Measurements from ENCODE around the gene CCDC82. TPM values are rescaled to one million over a fixed set of nuclear protein-coding genes. Genes with fewer than 3 reads are reported as not detected.

Gene CCDC82
- total RNA-seq, 1 donor from 2014 or later, result 22.2 TPM

DNA sequence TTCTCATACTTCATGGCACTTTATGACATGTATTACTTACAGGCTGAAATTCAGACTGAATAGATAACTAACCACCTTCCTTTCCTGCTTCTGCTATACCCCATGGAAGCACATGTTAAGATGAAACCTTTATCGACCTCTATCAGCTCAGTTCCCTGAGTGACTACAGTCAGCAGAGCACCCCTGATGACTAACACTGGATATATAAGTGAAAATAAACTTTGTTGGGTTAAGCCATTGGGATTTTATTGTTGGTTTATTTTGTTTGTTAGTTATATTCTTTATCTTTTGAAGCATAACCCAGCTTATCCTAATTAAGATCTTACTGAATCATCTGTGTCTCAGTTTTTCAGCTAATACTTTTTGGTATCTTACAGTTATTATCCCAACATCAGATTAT is 23.7 kb downstream of the CCDC82 start:
- H3K4me3 Mint-ChIP-seq (ENCODE audit: unreplicated experiment), result no peak overlapping the region
- peaks cover 6% of the 10 kb centered on the region for H3K9me3 Mint-ChIP-seq (ENCODE audit: unreplicated experiment)
- H3K27me3 Mint-ChIP-seq (ENCODE audit: unreplicated experiment), result no peaks in the 10 kb centered on the region
- H3K4me1 Mint-ChIP-seq (ENCODE audit: unreplicated experiment), result no peaks in the 10 kb centered on the region
- no peak for DNase-seq (ENCODE audit: extremely low spot score, unreplicated experiment)
- TF ChIP-seq, protein P1, sequence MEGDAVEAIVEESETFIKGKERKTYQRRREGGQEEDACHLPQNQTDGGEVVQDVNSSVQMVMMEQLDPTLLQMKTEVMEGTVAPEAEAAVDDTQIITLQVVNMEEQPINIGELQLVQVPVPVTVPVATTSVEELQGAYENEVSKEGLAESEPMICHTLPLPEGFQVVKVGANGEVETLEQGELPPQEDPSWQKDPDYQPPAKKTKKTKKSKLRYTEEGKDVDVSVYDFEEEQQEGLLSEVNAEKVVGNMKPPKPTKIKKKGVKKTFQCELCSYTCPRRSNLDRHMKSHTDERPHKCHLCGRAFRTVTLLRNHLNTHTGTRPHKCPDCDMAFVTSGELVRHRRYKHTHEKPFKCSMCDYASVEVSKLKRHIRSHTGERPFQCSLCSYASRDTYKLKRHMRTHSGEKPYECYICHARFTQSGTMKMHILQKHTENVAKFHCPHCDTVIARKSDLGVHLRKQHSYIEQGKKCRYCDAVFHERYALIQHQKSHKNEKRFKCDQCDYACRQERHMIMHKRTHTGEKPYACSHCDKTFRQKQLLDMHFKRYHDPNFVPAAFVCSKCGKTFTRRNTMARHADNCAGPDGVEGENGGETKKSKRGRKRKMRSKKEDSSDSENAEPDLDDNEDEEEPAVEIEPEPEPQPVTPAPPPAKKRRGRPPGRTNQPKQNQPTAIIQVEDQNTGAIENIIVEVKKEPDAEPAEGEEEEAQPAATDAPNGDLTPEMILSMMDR (IDR thresholded peaks at IDR 0.05), result no peak
- peaks cover 40% of the 10 kb centered on the region for H3K36me3 Mint-ChIP-seq (ENCODE audit: unreplicated experiment)
- H3K27ac Mint-ChIP-seq (ENCODE audit: unreplicated experiment), result no peak overlapping the region

DNA sequence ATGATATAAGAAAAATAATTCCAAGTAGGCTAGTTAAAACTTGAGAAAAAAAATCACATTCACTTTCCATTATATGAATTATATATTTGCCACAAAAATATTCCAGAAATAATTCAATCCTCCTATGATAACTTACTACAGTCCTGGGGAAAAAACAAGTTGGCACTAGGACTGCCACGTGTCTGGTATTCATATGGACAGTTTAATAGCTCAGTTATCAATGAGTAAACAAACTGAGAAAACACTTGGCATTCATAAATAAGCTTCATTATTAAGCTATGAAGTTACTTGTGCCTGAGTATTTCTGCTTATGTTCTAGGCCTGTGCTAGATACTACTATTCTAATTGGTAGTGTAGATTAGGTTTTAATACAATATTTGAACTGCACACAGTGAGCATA is 24.2 kb downstream of the CCDC82 start:
- no peak overlapping the region for H3K27ac Mint-ChIP-seq (ENCODE audit: unreplicated experiment)
- peaks cover 41% of the 10 kb centered on the region for H3K36me3 Mint-ChIP-seq (ENCODE audit: unreplicated experiment)
- H3K4me1 Mint-ChIP-seq (ENCODE audit: unreplicated experiment), result no peaks in the 10 kb centered on the region
- no peaks in the 10 kb centered on the region for H3K27me3 Mint-ChIP-seq (ENCODE audit: unreplicated experiment)
- H3K4me3 Mint-ChIP-seq (ENCODE audit: unreplicated experiment), result no peak overlapping the region
- no peak for DNase-seq (ENCODE audit: extremely low spot score, unreplicated experiment)
- TF ChIP-seq, protein P1 (IDR thresholded peaks at IDR 0.05), result no peak
- H3K9me3 Mint-ChIP-seq (ENCODE audit: unreplicated experiment), result peaks cover 6% of the 10 kb centered on the region

DNA sequence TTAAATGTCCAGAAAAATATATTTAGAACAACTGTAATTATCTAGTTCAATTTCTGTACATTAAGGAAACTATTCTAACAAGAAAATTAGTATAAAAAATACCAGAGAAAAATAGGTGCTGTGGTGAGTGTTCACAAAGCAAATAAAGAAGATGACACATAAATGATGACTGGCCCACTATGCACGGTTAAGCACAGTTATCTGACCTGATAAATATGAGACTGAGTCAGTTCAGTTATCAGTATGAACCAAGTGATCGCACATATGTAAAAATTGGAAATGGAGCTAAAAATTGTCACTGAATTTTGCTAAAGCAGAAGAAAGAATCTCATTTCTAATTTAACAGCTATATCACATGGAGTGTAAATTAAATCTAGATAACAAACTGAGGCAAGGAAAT is 27.9 kb downstream of the CCDC82 start:
- Mint-ChIP-seq H3K9me3 (ENCODE audit: unreplicated experiment) (no peaks in the 10 kb centered on the region), H3K27ac (ENCODE audit: unreplicated experiment) (no peak overlapping the region), H3K27me3 (ENCODE audit: unreplicated experiment) (no peaks in the 10 kb centered on the region), H3K4me1 (ENCODE audit: unreplicated experiment) (no peaks in the 10 kb centered on the region), H3K4me3 (ENCODE audit: unreplicated experiment) (no peak overlapping the region), H3K36me3 (ENCODE audit: unreplicated experiment) (peaks cover 35% of the 10 kb centered on the region)
- no peak for DNase-seq (ENCODE audit: extremely low spot score, unreplicated experiment)
- TF ChIP-seq, protein P1 (IDR thresholded peaks at IDR 0.05), result no peak

DNA sequence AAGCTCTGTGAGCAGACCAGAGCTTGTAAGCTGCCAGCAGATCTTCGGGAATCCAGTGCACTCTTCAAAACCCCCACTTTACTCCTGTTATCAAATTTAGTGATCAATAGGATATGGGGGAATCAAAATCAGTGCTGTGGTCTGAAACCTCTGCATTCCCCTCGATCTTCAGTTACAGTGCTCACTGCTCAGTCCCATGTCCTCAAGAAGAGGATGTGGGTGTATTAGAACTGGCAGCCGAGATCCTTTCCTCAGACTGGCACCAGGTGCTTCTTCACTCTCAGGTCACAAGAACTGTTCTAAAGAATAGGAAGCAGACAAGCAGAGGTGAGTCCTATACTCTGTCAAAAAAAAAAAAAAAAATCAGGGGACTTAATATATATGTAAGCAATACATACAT is 31.4 kb downstream of the CCDC82 start:
- Mint-ChIP-seq H3K27ac (ENCODE audit: unreplicated experiment) (no peak overlapping the region), H3K27me3 (ENCODE audit: unreplicated experiment) (no peaks in the 10 kb centered on the region), H3K9me3 (ENCODE audit: unreplicated experiment) (no peaks in the 10 kb centered on the region), H3K36me3 (ENCODE audit: unreplicated experiment) (peaks cover 48% of the 10 kb centered on the region), H3K4me1 (ENCODE audit: unreplicated experiment) (no peaks in the 10 kb centered on the region), H3K4me3 (ENCODE audit: unreplicated experiment) (no peak overlapping the region)
- DNase-seq (ENCODE audit: extremely low spot score, unreplicated experiment), result no peak
- TF ChIP-seq, protein P1 (IDR thresholded peaks at IDR 0.05), result no peak

DNA sequence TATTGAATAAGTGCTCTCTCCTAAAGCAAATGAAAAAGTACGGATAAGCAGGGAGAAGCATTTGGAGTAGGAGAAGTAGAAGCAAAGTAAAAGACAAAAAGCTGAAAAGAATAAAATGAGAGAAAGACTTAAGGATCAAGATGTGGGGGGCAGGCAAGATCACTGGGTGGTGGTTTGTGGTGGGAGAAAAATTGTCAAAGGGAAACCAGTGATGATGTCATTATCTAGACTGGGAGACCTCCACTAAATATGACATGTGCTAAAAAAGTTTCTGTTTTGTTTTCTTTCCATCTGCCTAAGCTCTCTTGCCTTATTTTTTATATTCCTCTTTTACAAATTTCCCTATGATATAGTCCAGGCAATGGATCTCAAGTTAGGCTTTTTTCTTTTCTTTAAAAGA is 31.9 kb downstream of the CCDC82 start:
- no peak for DNase-seq (ENCODE audit: extremely low spot score, unreplicated experiment)
- no peaks in the 10 kb centered on the region for H3K27me3 Mint-ChIP-seq (ENCODE audit: unreplicated experiment)
- H3K9me3 Mint-ChIP-seq (ENCODE audit: unreplicated experiment), result no peaks in the 10 kb centered on the region
- peaks cover 46% of the 10 kb centered on the region for H3K36me3 Mint-ChIP-seq (ENCODE audit: unreplicated experiment)
- TF ChIP-seq, protein P1 (IDR thresholded peaks at IDR 0.05), result no peak
- H3K4me3 Mint-ChIP-seq (ENCODE audit: unreplicated experiment), result no peak overlapping the region
- no peaks in the 10 kb centered on the region for H3K4me1 Mint-ChIP-seq (ENCODE audit: unreplicated experiment)
- H3K27ac Mint-ChIP-seq (ENCODE audit: unreplicated experiment), result no peak overlapping the region

All from osteocyte (in vitro differentiated cells).